K562 (cell line): Measurements from ENCODE around the gene OBSCN. TPM values are rescaled to one million over a fixed set of nuclear protein-coding genes. Genes with fewer than 3 reads are reported as not detected.

Experiments used
- AFF1 ChIP-seq, 2 experiments: fragments of 450-650 bp; IDR thresholded peaks; 2 replicates each; pipeline ENCODE4 v1.6.1; 2018; ENCODE audit warnings: mild to moderate bottlenecking in 2 of 2, low read depth in 1 of 2; ENCODE audit not compliant: partially characterized antibody in 2 of 2
- BHLHE40 ChIP-seq: IDR thresholded peaks from 2 replicates; pipeline ENCODE4 v1.6.1; 2011; ENCODE audit warnings: low read length, improper control_type of control experiment
- CXXC5 ChIP-seq: fragments of 250-450 bp; sonication (Bioruptor Pico); IDR thresholded peaks from 2 replicates; pipeline ENCODE4 v1.8.0; 2022; ENCODE audit warnings: inconsistent platforms, mild to moderate bottlenecking, moderate library complexity
- HDAC1 ChIP-seq, 2 experiments: fragments of 450-650 bp; IDR thresholded peaks; 2 replicates each; pipeline ENCODE4 v1.6.1; 2016 to 2017; ENCODE audit warnings: inconsistent platforms in 1 of 2, mild to moderate bottlenecking in 1 of 2, moderate library complexity in 1 of 2
- KAT7 ChIP-seq: sonication (generic); formaldehyde crosslinking; IDR thresholded peaks from 2 replicates; pipeline ENCODE4 v1.8.0; 2022; ENCODE audit warnings: missing genetic modification reagents, mild to moderate bottlenecking, borderline replicate concordance
- KDM1A ChIP-seq, 2 experiments: fragments of 450-650 bp; IDR thresholded peaks; 2 replicates each; pipeline ENCODE4 v1.6.1; 2016; ENCODE audit warnings: mild to moderate bottlenecking in 2 of 2
- KLF16 ChIP-seq: IDR thresholded peaks from 2 replicates; pipeline ENCODE4 v1.6.1; 2016; ENCODE audit warnings: antibody characterized with exemption
- MNT ChIP-seq, 2 experiments: fragments of 450-650 bp; conservative IDR thresholded peaks; 2 replicates each; pipeline ENCODE4 v1.6.1; 2017; ENCODE audit warnings: mild to moderate bottlenecking in 2 of 2, moderate library complexity in 2 of 2
- PML ChIP-seq: IDR thresholded peaks from 2 replicates; pipeline ENCODE4 v1.6.1; 2012; ENCODE audit warnings: low read length, inconsistent platforms
- RAD51 ChIP-seq: fragments of 450-650 bp; IDR thresholded peaks from 2 replicates; pipeline ENCODE4 v1.7.1; 2016; ENCODE audit warnings: low read depth, mild to moderate bottlenecking, borderline replicate concordance
- SAFB ChIP-seq: fragments of 200-400 bp; formaldehyde crosslinking; IDR thresholded peaks from 2 replicates; pipeline ENCODE4 v1.6.1; 2017; ENCODE audit warnings: low read depth, low read length, borderline replicate concordance
- SMARCA4 ChIP-seq: fragments of 450-650 bp; IDR thresholded peaks from 2 replicates; pipeline ENCODE4 v1.6.1; 2016
- YBX1 ChIP-seq: fragments of 450-650 bp; IDR thresholded peaks from 2 replicates; pipeline ENCODE4 v1.7.1; 2016; ENCODE audit warnings: mild to moderate bottlenecking
- ZEB2 ChIP-seq: fragments of 450-650 bp; IDR thresholded peaks from 2 replicates; pipeline ENCODE4 v1.6.1; 2016
- ZNF263 ChIP-seq: sonication (generic); formaldehyde crosslinking; IDR thresholded peaks from 2 replicates; pipeline ENCODE4 v1.8.0; 2022; ENCODE audit warnings: mild to moderate bottlenecking, missing genetic modification reagents, borderline replicate concordance
- ZNF511 ChIP-seq: sonication (generic); formaldehyde crosslinking; IDR thresholded peaks from 2 replicates; pipeline ENCODE4 v1.8.0; 2022; ENCODE audit warnings: mild to moderate bottlenecking, missing genetic modification reagents
- ZNF551 ChIP-seq: fragments of 250-450 bp; sonication (Bioruptor Pico); IDR thresholded peaks from 2 replicates; pipeline ENCODE4 v1.5.0; 2021; ENCODE audit warnings: mild to moderate bottlenecking, moderate library complexity
- ZNF592 ChIP-seq: fragments of 450-650 bp; IDR thresholded peaks from 2 replicates; pipeline ENCODE4 v1.6.1; 2017; ENCODE audit warnings: antibody characterized with exemption, mild to moderate bottlenecking
- polyA plus RNA-seq, 8 experiments: library from polyadenylated mRNA; depleted of rRNA in 4 of 8; stranded (reverse) in 5 of 8; unstranded in 3 of 8; fragments of >200 nt; fragmentation: Nextera tagmentation in 2 of 8; fragmentation: Illumina TruSeq in 1 of 8; extraction: Ambion mirVana in 2 of 8; extraction: Trizol in 1 of 8; gene quantifications; 2 replicates each; pipeline versions ENCODE4 v1.2.1 to v1.2.3, GENCODE V29; 2011 to 2014; ENCODE audit warnings: inconsistent platforms in 1 of 8, missing spikeins in 1 of 8
- total RNA-seq, 7 experiments: library from RNA; depleted of rRNA in 6 of 7; stranded (reverse); fragments of >200 nt in 6 of 7; fragmentation: Illumina TruSeq in 2 of 7; extraction: Trizol in 2 of 7; gene quantifications; 2 replicates each; pipeline versions ENCODE4 v1.2.1 to v1.2.3, GENCODE V29; 2011 to 2021; ENCODE audit warnings: low replicate concordance in 1 of 7

OBSCN gene
- total and polyA plus RNA-seq, 9 of the 15 experiments (the other 6 are each of a cell fraction or from before 2014, with no cell fraction given): 0.18 to 19.7 (median 3.6) TPM

- 0 out of 2 replicates have a peak, but pooled peaks have one; percentile 43 for TF ChIP-seq ZNF511
- peak; percentile 73; the same call in 1 of the 2 replicates for TF ChIP-seq ZNF592
- peak in 1 of 2 experiments; percentile 45; a peak in 1 of 4 replicates for TF ChIP-seq HDAC1 (IDR thresholded peaks at IDR 0.05)
- TF ChIP-seq ZNF551: no peak
- peak; percentile 65; the same call in 1 of the 2 replicates for TF ChIP-seq RAD51
- TF ChIP-seq PML: no peak
- no peak for TF ChIP-seq KDM1A (IDR thresholded peaks at IDR 0.05)
- peak; percentile 43; the same call in 1 of the 2 replicates for TF ChIP-seq BHLHE40
- peak; percentile 86 for TF ChIP-seq ZEB2
- TF ChIP-seq KAT7 (CRISPR knock-in tag): peak; percentile 44; the same call in 1 of the 2 replicates
- TF ChIP-seq CXXC5: peak; percentile 44
- TF ChIP-seq AFF1 (IDR thresholded peaks at IDR 0.05; ENCODE audit: low read depth in 1 of 2, partially characterized antibody in 2 of 2): no peak
- peak; percentile 74; the same call in 1 of the 2 replicates for TF ChIP-seq ZNF263 (CRISPR knock-in tag)
- peak; percentile 29; the same call in 1 of the 2 replicates for TF ChIP-seq SMARCA4
- TF ChIP-seq KLF16: no peak
- no peak for TF ChIP-seq YBX1
- TF ChIP-seq MNT (conservative IDR thresholded peaks at IDR 0.05): peak; percentile 85 to 88
- peak; percentile 62; the same call in 1 of the 2 replicates for TF ChIP-seq SAFB
Observed at GRCh38 chr1:228372183-228373003, 164.5 kb downstream of the OBSCN start (continued).
